Mucosa of descending colon (tissue), 3 donors: ENCODE data around the gene NLK. TPM values are rescaled to one million over a fixed set of nuclear protein-coding genes. Genes with fewer than 3 reads are reported as not detected.

Experiments used
- ATAC-seq: fragments of 200-7000 bp; cut with Tn5 transposase; one replicate; pipeline ENCODE4 v1.9.1; 2020; ENCODE audit warnings: mild to moderate bottlenecking, moderate library complexity
- DNase-seq, 3 donors: peaks; one replicate each; pipeline ENCODE4 v3.0.0-alpha.2; 2020
- H3K36me3 ChIP-seq: fragments of 200-600 bp; one replicate; pipeline ENCODE4 v1.8.0; 2021; ENCODE audit warnings: low read depth, mild to moderate bottlenecking
- H3K4me1 ChIP-seq: fragments of 200-600 bp; one replicate; pipeline ENCODE4 v1.8.0; 2021; ENCODE audit warnings: low read depth, mild to moderate bottlenecking
- H3K4me3 ChIP-seq: fragments of 200-600 bp; one replicate; pipeline ENCODE4 v1.8.0; 2021; ENCODE audit warnings: mild to moderate bottlenecking
- H3K9me3 ChIP-seq: fragments of 200-600 bp; one replicate; pipeline ENCODE4 v1.8.0; 2021; ENCODE audit warnings: mild to moderate bottlenecking
- intact Hi-C, 2 donors: fragments of 100-400 bp; cut with DNase I in 1 of 2; cut with micrococcal nuclease in 1 of 2; formaldehyde crosslinking; loops; one replicate each; pipeline versions ENCODE4 v1.11.0 to v1.11.1; 2022; cut with DNase I, micrococcal nuclease
- total RNA-seq, 3 donors: library from RNA; stranded (reverse); fragmentation: NEBNext Ultra II Directional in 2 of 3; extraction: Animal tissue kit (Norgen Biotek cat#: 25700) in 2 of 3; gene quantifications; one replicate each; pipeline versions ENCODE4 v1.2.1 to v1.2.4, GENCODE V29; 2021 to 2023
- TF ChIP-seq, protein P1 (sequence below): fragments of 200-600 bp; IDR thresholded peaks from one replicate; pipeline ENCODE4 v1.8.0; 2022; ENCODE audit warnings: antibody characterized with exemption, mild to moderate bottlenecking
- donor health status: DM: no; HTN: no; CAD: no; lungs with moderate emphysema.
- donor health status: DM: no; HTN: no; CAD: no.
- donor health status: DM: no; HTN: yes; CAD: no.

NLK gene
- total RNA-seq, 3 donors from 2014 or later = 20.4 to 24.1 (median 21.0) TPM

GRCh38 chr17:28045304-28045703 lies 2.8 kb downstream of the NLK start:
- intact Hi-C loops = no loop called here
- no peak for ATAC-seq

GRCh38 chr17:28046034-28046825 lies 3.8 kb downstream of the NLK start:
- ATAC-seq = no peak
- no peaks in the 10 kb centered on the region for H3K36me3 ChIP-seq
- peaks cover 26% of the 10 kb centered on the region for H3K4me1 ChIP-seq
- TF ChIP-seq, protein P1, sequence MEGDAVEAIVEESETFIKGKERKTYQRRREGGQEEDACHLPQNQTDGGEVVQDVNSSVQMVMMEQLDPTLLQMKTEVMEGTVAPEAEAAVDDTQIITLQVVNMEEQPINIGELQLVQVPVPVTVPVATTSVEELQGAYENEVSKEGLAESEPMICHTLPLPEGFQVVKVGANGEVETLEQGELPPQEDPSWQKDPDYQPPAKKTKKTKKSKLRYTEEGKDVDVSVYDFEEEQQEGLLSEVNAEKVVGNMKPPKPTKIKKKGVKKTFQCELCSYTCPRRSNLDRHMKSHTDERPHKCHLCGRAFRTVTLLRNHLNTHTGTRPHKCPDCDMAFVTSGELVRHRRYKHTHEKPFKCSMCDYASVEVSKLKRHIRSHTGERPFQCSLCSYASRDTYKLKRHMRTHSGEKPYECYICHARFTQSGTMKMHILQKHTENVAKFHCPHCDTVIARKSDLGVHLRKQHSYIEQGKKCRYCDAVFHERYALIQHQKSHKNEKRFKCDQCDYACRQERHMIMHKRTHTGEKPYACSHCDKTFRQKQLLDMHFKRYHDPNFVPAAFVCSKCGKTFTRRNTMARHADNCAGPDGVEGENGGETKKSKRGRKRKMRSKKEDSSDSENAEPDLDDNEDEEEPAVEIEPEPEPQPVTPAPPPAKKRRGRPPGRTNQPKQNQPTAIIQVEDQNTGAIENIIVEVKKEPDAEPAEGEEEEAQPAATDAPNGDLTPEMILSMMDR = no peak
- no peak for DNase-seq
- no peaks in the 10 kb centered on the region for H3K9me3 ChIP-seq
- H3K4me3 ChIP-seq = no peak overlapping the region
- intact Hi-C loops = no loop called here

More at GRCh38 chr17:28045304-28045703, 2.8 kb downstream of the NLK start:
- Histone ChIP-seq H3K4me1 (peaks cover 27% of the 10 kb centered on the region), H3K4me3 (no peak overlapping the region), H3K9me3 (no peaks in the 10 kb centered on the region), H3K36me3 (no peaks in the 10 kb centered on the region)
- TF ChIP-seq, protein P1 = no peak
- DNase-seq = no peak

GRCh38 chr17:28047806-28048205 lies 5.3 kb downstream of the NLK start:
- no peak for DNase-seq
- Histone ChIP-seq H3K36me3 (no peaks in the 10 kb centered on the region), H3K4me3 (no peak overlapping the region), H3K4me1 (peaks cover 18% of the 10 kb centered on the region), H3K9me3 (no peaks in the 10 kb centered on the region)
- no peak for ATAC-seq
- TF ChIP-seq, protein P1 = no peak
- intact Hi-C loops = no loop called here

GRCh38 chr17:28049071-28049470 lies 6.6 kb downstream of the NLK start:
- peaks cover 12% of the 10 kb centered on the region for H3K4me1 ChIP-seq

GRCh38 chr17:28053044-28053670 lies 10.7 kb downstream of the NLK start:
- Histone ChIP-seq H3K36me3 (no peaks in the 10 kb centered on the region), H3K4me3 (no peak overlapping the region), H3K9me3 (no peaks in the 10 kb centered on the region), H3K4me1 (peaks cover 16% of the 10 kb centered on the region)
- DNase-seq = no peak
- intact Hi-C loops = no loop called here
- ATAC-seq = no peak
- TF ChIP-seq, protein P1 = no peak

More at GRCh38 chr17:28049071-28049470, 6.6 kb downstream of the NLK start:
- Histone ChIP-seq H3K4me3 (no peak overlapping the region), H3K36me3 (no peaks in the 10 kb centered on the region), H3K9me3 (no peaks in the 10 kb centered on the region)
- TF ChIP-seq, protein P1 = no peak
- ATAC-seq (no peak), DNase-seq (no peak)
- intact Hi-C loops = no loop called here
